BLaER1 treated with 17β-estradiol and CSF1 and Interleukin-3, amounts not matched to agents 10 nM and 100 nM (cell line): Measurements from ENCODE around the gene SEPHS2.

Experiments
- H3K27ac ChIP-seq, 11 experiments: shearing (Covaris generic); formaldehyde crosslinking; 2 replicates each; pipeline ENCODE4 v1.8.1; 2022
- H3K27me3 ChIP-seq, 11 experiments: shearing (Covaris generic); formaldehyde crosslinking; 2 replicates each; pipeline ENCODE4 v1.8.1; 2022
- H3K36me3 ChIP-seq, 11 experiments: shearing (Covaris generic); formaldehyde crosslinking; 2 replicates each; pipeline ENCODE4 v1.8.1; 2022
- H3K4me1 ChIP-seq, 10 experiments: shearing (Covaris generic); formaldehyde crosslinking; 2 replicates each; pipeline ENCODE4 v1.8.1; 2022
- H3K4me2 ChIP-seq, 11 experiments: shearing (Covaris generic); formaldehyde crosslinking; 2 replicates each; pipeline ENCODE4 v1.8.1; 2022
- H3K4me3 ChIP-seq, 10 experiments: shearing (Covaris generic); formaldehyde crosslinking; 2 replicates each; pipeline ENCODE4 v1.8.1; 2022
- H3K9ac ChIP-seq, 11 experiments: shearing (Covaris generic); formaldehyde crosslinking; 2 replicates each; pipeline ENCODE4 v1.8.1; 2022
- H3K9me3 ChIP-seq, 11 experiments: shearing (Covaris generic); formaldehyde crosslinking; replicated peaks in 1 of 11; 2 replicates each; pipeline ENCODE4 v1.8.1; 2022
- H4K20me1 ChIP-seq, 11 experiments: shearing (Covaris generic); formaldehyde crosslinking; 2 replicates each; pipeline ENCODE4 v1.8.1; 2022
- Cebpa-rat ChIP-seq, 11 experiments: shearing (Covaris generic); IDR thresholded peaks; 2 replicates each; pipeline ENCODE4 v1.8.1; 2022

SEPHS2 gene

GRCh38 chr16:30445149-30445407, 596 bp downstream of the SEPHS2 start:
- peaks cover 3 to 27% (median 15%) of the 10 kb centered on the region in 11 experiments; a peak in 12 of 22 replicates for H4K20me1 ChIP-seq
- peak overlapping the region; percentile 75 to 89 (median 86) for H3K4me3 ChIP-seq
- H3K4me1 ChIP-seq: peaks cover 22 to 46% (median 27%) of the 10 kb centered on the region in 10 experiments
- H3K27ac ChIP-seq: peak overlapping the region; percentile 92 to 98 (median 96)
- H3K9me3 ChIP-seq: peaks cover 10 to 30% (median 18%) of the 10 kb centered on the region in 11 experiments; a peak in 19 of 22 replicates
- no peak for TF ChIP-seq Cebpa-rat (IDR thresholded peaks at IDR 0.05)
- H3K36me3 ChIP-seq: peaks cover 20 to 27% (median 24%) of the 10 kb centered on the region in 11 experiments
- peak overlapping the region; percentile 89 to 99 (median 97) for H3K4me2 ChIP-seq
- peak overlapping the region; percentile 89 to 99 (median 96) for H3K9ac ChIP-seq
- H3K27me3 ChIP-seq: no peaks in the 10 kb centered on the region

DNA sequence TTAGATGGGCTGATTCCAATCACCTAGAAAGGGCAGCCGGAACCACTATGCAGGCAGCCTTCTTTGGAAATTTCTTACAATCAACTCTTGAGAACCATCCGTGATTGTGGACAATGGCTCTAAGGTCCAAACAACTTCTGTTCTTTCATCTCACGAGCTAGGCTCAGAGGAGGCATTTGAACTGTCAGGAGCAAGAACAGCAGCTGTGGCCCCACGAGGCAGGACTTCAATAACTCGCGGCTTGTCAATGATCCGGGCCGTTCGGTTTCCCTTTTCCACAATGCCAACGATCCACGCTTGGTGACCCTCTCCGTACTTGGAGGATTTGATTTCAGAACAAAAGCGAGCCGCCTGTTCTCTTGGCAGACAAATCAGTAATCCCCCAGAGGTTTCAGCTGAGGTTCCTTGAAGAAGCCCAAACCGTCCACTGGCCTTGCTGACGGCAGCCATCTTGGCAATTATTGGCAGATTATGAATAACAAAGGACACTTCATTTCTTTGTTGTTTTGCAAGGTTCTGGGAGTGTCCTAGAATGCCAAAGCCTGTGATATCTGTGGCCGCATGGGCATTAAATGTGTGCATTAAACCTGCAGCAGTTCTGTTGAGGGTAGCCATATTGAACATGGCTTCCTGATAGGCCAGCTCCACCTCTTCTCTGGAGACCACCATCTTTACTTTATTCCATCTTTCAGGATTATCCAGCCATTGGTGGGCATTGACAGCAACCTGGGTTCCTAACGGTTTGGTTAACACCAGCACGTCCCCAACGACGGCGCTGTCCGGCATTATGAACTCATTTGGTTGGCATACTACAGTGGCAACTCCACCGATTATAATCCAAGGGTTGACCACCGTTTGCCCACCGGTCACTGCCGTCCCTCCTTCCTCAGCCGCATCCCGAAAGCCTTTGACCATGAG, 1.2 kb downstream of the SEPHS2 start:
- Histone ChIP-seq H3K27ac (peak overlapping the region; percentile 92 to 98 (median 96)), H4K20me1 (peaks cover 3 to 27% (median 15%) of the 10 kb centered on the region in 11 experiments; a peak in 12 of 22 replicates), H3K36me3 (peaks cover 20 to 27% (median 24%) of the 10 kb centered on the region in 11 experiments), H3K4me3 (peak overlapping the region; percentile 75 to 89 (median 86)), H3K9me3 (peaks cover 10 to 30% (median 18%) of the 10 kb centered on the region in 11 experiments; a peak in 19 of 22 replicates), H3K9ac (peak overlapping the region; percentile 89 to 99 (median 96)), H3K27me3 (no peaks in the 10 kb centered on the region), H3K4me2 (peak overlapping the region; percentile 89 to 99 (median 97)), H3K4me1 (peaks cover 22 to 50% (median 31%) of the 10 kb centered on the region in 10 experiments)
- no peak for TF ChIP-seq Cebpa-rat (IDR thresholded peaks at IDR 0.05)

DNA sequence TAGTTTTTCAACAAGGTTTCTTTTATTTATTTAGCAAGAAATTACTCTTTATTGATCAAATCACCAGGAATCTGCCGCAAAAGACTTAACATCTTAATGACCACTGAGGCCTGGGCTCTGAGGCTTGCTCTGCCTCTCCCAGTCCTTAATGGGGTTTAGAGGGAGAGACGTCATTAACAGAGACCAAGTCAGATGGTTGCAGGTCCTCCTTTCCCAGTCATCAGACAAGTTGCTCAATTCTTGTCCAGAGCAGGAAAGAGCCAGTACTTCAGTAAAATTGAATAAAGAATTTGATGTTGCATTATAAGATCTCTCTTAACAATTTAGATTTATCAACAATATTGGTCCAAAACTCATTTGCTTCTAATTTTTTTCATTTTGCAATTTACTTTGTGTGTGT, 2.0 kb downstream of the SEPHS2 start:
- peaks cover 10 to 30% (median 18%) of the 10 kb centered on the region in 11 experiments; a peak in 19 of 22 replicates for H3K9me3 ChIP-seq
- peak overlapping the region in 8 of 10 experiments; percentile 75 to 89 (median 88); a peak in 12 of 20 replicates for H3K4me3 ChIP-seq
- peaks cover 3 to 27% (median 15%) of the 10 kb centered on the region in 11 experiments; a peak in 12 of 22 replicates for H4K20me1 ChIP-seq
- H3K27me3 ChIP-seq: no peaks in the 10 kb centered on the region
- peak overlapping the region; percentile 89 to 99 (median 97) for H3K4me2 ChIP-seq
- H3K36me3 ChIP-seq: peaks cover 20 to 27% (median 24%) of the 10 kb centered on the region in 11 experiments
- H3K4me1 ChIP-seq: peaks cover 22 to 56% (median 31%) of the 10 kb centered on the region in 10 experiments
- H3K27ac ChIP-seq: no peak overlapping the region
- TF ChIP-seq Cebpa-rat (IDR thresholded peaks at IDR 0.05): no peak
- no peak overlapping the region for H3K9ac ChIP-seq

- H3K9ac ChIP-seq: no peak overlapping the region
- H3K4me2 ChIP-seq: peak overlapping the region in 5 of 11 experiments; percentile 9 to 72 (median 10); a peak in 6 of 22 replicates
- no peaks in the 10 kb centered on the region for H3K27me3 ChIP-seq
- H3K9me3 ChIP-seq: peaks cover 9 to 23% (median 17%) of the 10 kb centered on the region in 11 experiments; a peak in 18 of 22 replicates
- peaks cover 13 to 43% (median 22%) of the 10 kb centered on the region in 10 experiments for H3K4me1 ChIP-seq
- H4K20me1 ChIP-seq: peaks cover 3 to 23% (median 15%) of the 10 kb centered on the region in 11 experiments; a peak in 12 of 22 replicates
- no peak overlapping the region for H3K4me3 ChIP-seq
- no peak for TF ChIP-seq Cebpa-rat (IDR thresholded peaks at IDR 0.05)
- H3K36me3 ChIP-seq: peaks cover 20 to 26% (median 23%) of the 10 kb centered on the region in 11 experiments
- H3K27ac ChIP-seq: no peak overlapping the region
These were observed 5.8 kb downstream of the SEPHS2 start for GRCh38 chr16:30439720-30440348.

DNA sequence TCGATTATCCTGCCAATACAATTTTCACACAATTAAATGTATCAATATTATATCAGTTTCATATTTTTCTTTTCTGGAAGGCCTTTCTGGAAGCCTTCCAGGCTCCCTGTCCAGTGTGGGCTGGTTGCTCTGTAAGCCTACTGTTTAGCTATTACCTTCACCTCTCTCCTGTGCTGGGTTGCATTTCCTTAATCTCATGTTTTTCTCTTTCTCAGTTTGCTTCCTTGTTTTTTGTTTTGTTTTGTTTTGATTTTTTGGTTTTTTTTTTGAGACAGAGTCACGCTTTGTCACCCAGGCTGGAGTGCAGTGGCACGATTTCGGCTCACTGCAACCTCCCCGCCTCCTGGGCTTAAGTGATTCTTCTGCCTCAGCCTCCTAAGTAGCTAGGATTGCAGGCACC, 6.8 kb downstream of the SEPHS2 start:
- H3K27ac ChIP-seq: no peak overlapping the region
- H3K27me3 ChIP-seq: no peaks in the 10 kb centered on the region
- H3K4me3 ChIP-seq: no peak overlapping the region
- peaks cover 3 to 33% (median 12%) of the 10 kb centered on the region in 10 experiments; a peak in 19 of 20 replicates for H3K4me1 ChIP-seq
- peaks cover 10 to 16% (median 13%) of the 10 kb centered on the region in 11 experiments for H3K36me3 ChIP-seq
- H3K9me3 ChIP-seq: peaks cover 0 to 13% (median 7%) of the 10 kb centered on the region in 11 experiments; a peak in 13 of 22 replicates
- H3K4me2 ChIP-seq: peak overlapping the region in 3 of 11 experiments; percentile 10 to 72 (median 48); a peak in 4 of 22 replicates
- H4K20me1 ChIP-seq: peaks cover 0 to 15% (median 8%) of the 10 kb centered on the region in 11 experiments; a peak in 10 of 22 replicates
- H3K9ac ChIP-seq: no peak overlapping the region
- TF ChIP-seq Cebpa-rat (IDR thresholded peaks at IDR 0.05): no peak

GRCh38 chr16:30437511-30438046, 8.1 kb downstream of the SEPHS2 start:
- Histone ChIP-seq H3K9ac (no peak overlapping the region), H3K4me1 (peaks cover 0 to 21% (median 4%) of the 10 kb centered on the region in 10 experiments; a peak in 8 of 20 replicates), H3K4me3 (no peak overlapping the region), H3K27me3 (no peaks in the 10 kb centered on the region), H3K9me3 (peaks cover 0 to under 1% (median 0%) of the 10 kb centered on the region in 11 experiments; a peak in 1 of 22 replicates), H3K4me2 (no peak overlapping the region), H3K27ac (no peak overlapping the region), H3K36me3 (peaks cover 0 to 3% (median under 1%) of the 10 kb centered on the region in 11 experiments; a peak in 6 of 22 replicates), H4K20me1 (peaks cover 0 to 6% (median 0%) of the 10 kb centered on the region in 11 experiments; a peak in 4 of 22 replicates)
- TF ChIP-seq Cebpa-rat (IDR thresholded peaks at IDR 0.05): no peak

GRCh38 chr16:30434852-30435251, 10.8 kb downstream of the SEPHS2 start:
- no peak for TF ChIP-seq Cebpa-rat (IDR thresholded peaks at IDR 0.05)
- peaks cover 7 to 18% (median 10%) of the 10 kb centered on the region in 10 experiments; a peak in 19 of 20 replicates for H3K4me1 ChIP-seq
- no peaks in the 10 kb centered on the region for H3K27me3 ChIP-seq
- no peaks in the 10 kb centered on the region for H3K36me3 ChIP-seq
- no peak overlapping the region for H3K4me3 ChIP-seq
- H3K27ac ChIP-seq: no peak overlapping the region
- H3K9ac ChIP-seq: no peak overlapping the region
- no peaks in the 10 kb centered on the region for H3K9me3 ChIP-seq
- no peaks in the 10 kb centered on the region for H4K20me1 ChIP-seq
- H3K4me2 ChIP-seq: no peak overlapping the region

DNA sequence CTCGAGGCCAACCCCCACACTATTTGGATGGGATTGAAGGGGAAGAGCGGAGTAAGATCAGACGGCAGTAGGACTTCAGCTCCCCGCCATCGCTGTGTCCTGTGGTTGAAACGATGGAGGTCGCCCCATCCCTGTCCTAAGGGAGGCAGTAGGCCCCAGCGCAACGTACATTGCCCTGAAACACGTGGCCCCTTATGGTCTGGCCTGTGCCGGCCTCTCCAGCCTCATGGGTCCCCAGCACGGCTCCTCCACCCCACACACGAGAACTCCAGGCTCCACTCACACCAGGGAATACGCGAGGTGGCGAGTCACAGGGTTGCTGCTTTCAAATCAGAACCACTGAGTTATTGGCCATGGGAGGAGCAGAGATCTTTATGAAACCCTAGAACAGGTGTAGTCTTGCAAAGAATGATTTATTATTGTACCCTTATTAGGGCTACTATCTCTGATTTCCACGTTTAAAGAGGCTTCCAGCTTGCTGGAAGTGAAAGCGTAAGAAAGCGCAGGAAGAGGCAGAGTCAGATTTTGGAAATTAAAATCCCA, 15.2 kb downstream of the SEPHS2 start:
- Histone ChIP-seq H3K4me3 (peak overlapping the region in 9 of 10 experiments; percentile 44 to 95 (median 86); a peak in 14 of 20 replicates), H3K27me3 (no peaks in the 10 kb centered on the region), H3K9ac (peak overlapping the region; percentile 9 to 89 (median 77); a peak in 18 of 22 replicates), H3K27ac (peak overlapping the region; percentile 11 to 88 (median 53); a peak in 18 of 22 replicates), H3K4me1 (peaks cover 26 to 46% (median 37%) of the 10 kb centered on the region in 10 experiments), H3K9me3 (no peaks in the 10 kb centered on the region), H3K36me3 (peaks cover 4 to 33% (median 30%) of the 10 kb centered on the region in 11 experiments; a peak in 21 of 22 replicates), H3K4me2 (peak overlapping the region; percentile 27 to 90 (median 64)), H4K20me1 (peaks cover 0 to 37% (median 13%) of the 10 kb centered on the region in 11 experiments; a peak in 16 of 22 replicates)
- TF ChIP-seq Cebpa-rat (IDR thresholded peaks at IDR 0.05): no peak
